ENCODE measurements around the gene C8G.

C8G gene

GRCh38 chr9:136953771-136954269 is 8.8 kb downstream of the C8G start:
- no peak for DNase-seq (ENCODE audit: low read depth)

GRCh38 chr9:136954270-136955083 is 9.4 kb downstream of the C8G start:
- no peak for DNase-seq (ENCODE audit: low read depth)

GRCh38 chr9:136955202-136955942 is 10.3 kb downstream of the C8G start:
- no peak for DNase-seq (ENCODE audit: low read depth)

GRCh38 chr9:136955943-136956335 is 10.9 kb downstream of the C8G start:
- DNase-seq (ENCODE audit: low read depth), result no peak

GRCh38 chr9:136956604-136957003 is 11.6 kb downstream of the C8G start:
- DNase-seq (ENCODE audit: low read depth), result no peak

- no peak for DNase-seq (ENCODE audit: low read depth)
Measured at GRCh38 chr9:136957461-136957860, 12.4 kb downstream of the C8G start.

- no peak for DNase-seq (ENCODE audit: low read depth)
Measured at GRCh38 chr9:136957901-136958300, 12.9 kb downstream of the C8G start.

GRCh38 chr9:136958473-136958872 is 13.4 kb downstream of the C8G start:
- DNase-seq (ENCODE audit: low read depth), result no peak

- no peak for DNase-seq (ENCODE audit: low read depth)
Measured at GRCh38 chr9:136958898-136959850, 14.1 kb downstream of the C8G start.

GRCh38 chr9:136960212-136960937 is 15.3 kb downstream of the C8G start:
- no peak for DNase-seq (ENCODE audit: low read depth)

- no peak for DNase-seq (ENCODE audit: low read depth)
Measured at GRCh38 chr9:136960938-136961275, 15.9 kb downstream of the C8G start.

- DNase-seq (ENCODE audit: low read depth), result no peak
Measured at GRCh38 chr9:136961279-136962065, 16.4 kb downstream of the C8G start.

- DNase-seq (ENCODE audit: low read depth), result no peak
Measured at GRCh38 chr9:136962163-136962562, 17.1 kb downstream of the C8G start.

- no peak for DNase-seq (ENCODE audit: low read depth)
Measured at GRCh38 chr9:136962701-136963248, 17.7 kb downstream of the C8G start.

GRCh38 chr9:136963341-136963740 is 18.3 kb downstream of the C8G start:
- DNase-seq (ENCODE audit: low read depth), result no peak

GRCh38 chr9:136963751-136964150 is 18.7 kb downstream of the C8G start:
- DNase-seq (ENCODE audit: low read depth), result no peak

- no peak for DNase-seq (ENCODE audit: low read depth)
Measured at GRCh38 chr9:136964171-136964689, 19.2 kb downstream of the C8G start.

GRCh38 chr9:136964833-136965422 is 19.9 kb downstream of the C8G start:
- no peak for DNase-seq (ENCODE audit: low read depth)

- DNase-seq (ENCODE audit: low read depth), result no peak
Measured at GRCh38 chr9:136965771-136966484, 20.9 kb downstream of the C8G start.

All from stimulated activated CD8-positive, alpha-beta memory T cell treated with anti-CD3 and anti-CD28 coated beads, Interleukin-4, amount 100 ng/mL, for 24 hours (primary cell).